Peyer's patch (tissue), 4 donors: ENCODE data around the gene DND1.
A peak's percentile ranks its signal among the peaks of the same experiment; 100 is the strongest.

Source experiments
- POLR2A ChIP-seq, 2 donors: fragments of 450-650 bp; IDR thresholded peaks; one replicate each; pipeline ENCODE4 v1.5.1; 2017; ENCODE audit warnings: antibody characterized with exemption in 2 of 2, mild to moderate bottlenecking in 2 of 2, moderate library complexity in 2 of 2
- TF ChIP-seq, protein P1 (sequence below), 6 experiments: fragments of 450-650 bp in 4 of 6; fragments of 200-600 bp in 2 of 6; sonication (generic) in 1 of 6; IDR thresholded peaks; one replicate each; pipeline ENCODE4 v1.5.1; 2017 to 2019; ENCODE audit warnings: antibody characterized with exemption in 6 of 6, mild to moderate bottlenecking in 3 of 6, moderate library complexity in 1 of 6

- TF ChIP-seq, protein P1, sequence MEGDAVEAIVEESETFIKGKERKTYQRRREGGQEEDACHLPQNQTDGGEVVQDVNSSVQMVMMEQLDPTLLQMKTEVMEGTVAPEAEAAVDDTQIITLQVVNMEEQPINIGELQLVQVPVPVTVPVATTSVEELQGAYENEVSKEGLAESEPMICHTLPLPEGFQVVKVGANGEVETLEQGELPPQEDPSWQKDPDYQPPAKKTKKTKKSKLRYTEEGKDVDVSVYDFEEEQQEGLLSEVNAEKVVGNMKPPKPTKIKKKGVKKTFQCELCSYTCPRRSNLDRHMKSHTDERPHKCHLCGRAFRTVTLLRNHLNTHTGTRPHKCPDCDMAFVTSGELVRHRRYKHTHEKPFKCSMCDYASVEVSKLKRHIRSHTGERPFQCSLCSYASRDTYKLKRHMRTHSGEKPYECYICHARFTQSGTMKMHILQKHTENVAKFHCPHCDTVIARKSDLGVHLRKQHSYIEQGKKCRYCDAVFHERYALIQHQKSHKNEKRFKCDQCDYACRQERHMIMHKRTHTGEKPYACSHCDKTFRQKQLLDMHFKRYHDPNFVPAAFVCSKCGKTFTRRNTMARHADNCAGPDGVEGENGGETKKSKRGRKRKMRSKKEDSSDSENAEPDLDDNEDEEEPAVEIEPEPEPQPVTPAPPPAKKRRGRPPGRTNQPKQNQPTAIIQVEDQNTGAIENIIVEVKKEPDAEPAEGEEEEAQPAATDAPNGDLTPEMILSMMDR (IDR thresholded peaks at IDR 0.05), result no peak
- peak; percentile 66 to 75 for TF ChIP-seq POLR2A (IDR thresholded peaks at IDR 0.05)
Observed at GRCh38 chr5:140700177-140701144, 27.1 kb upstream of the DND1 start, which contains the start of gene ZMAT2.
